ENCODE data around the gene DDX1. TPM values are rescaled to one million over a fixed set of nuclear protein-coding genes. Genes with fewer than 3 reads are reported as not detected.
"Not testable (repeated sequence)": the region's sequence is repeated elsewhere in the genome, so short reads cannot be mapped to it uniquely, and the experiment has no call there.

The DDX1 gene
- total RNA-seq, result 10 to 100 TPM; 70.7 to 96.7 (median 72.4) TPM
- long read RNA-seq, donor 1, transcript DDX1-201 (26 exons, 2,739 nt), result major isoform, 126 of 161 reads
- long read RNA-seq, donor 1, partial matches to known transcripts, result 16 of 161 reads
- long read RNA-seq, donor 1, other reads (novel, unspliced or antisense), result 19 of 161 reads
- long read RNA-seq, donor 2, transcript DDX1-201 (26 exons, 2,739 nt), result major isoform, 22 of 35 reads
- long read RNA-seq, donor 2, partial matches to known transcripts, result 11 of 35 reads
- long read RNA-seq, donor 2, other reads (novel, unspliced or antisense), result 2 of 35 reads

- DNase-seq, result peak; percentile 82 to 92 (median 91)
- no peak for TF ChIP-seq CTCF (IDR thresholded peaks at IDR 0.05)
- Histone ChIP-seq H3K4me3 (peak within 1 kb of the TSS; percentile 79), H3K36me3 (ENCODE audit: low read depth) (no peaks in the 10 kb centered on the region), H3K4me1 (ENCODE audit: low read depth) (peaks cover 15% of the 10 kb centered on the region), H3K9me3 (no peaks in the 10 kb centered on the region)
- intact Hi-C loops (cut with DNase I, micrococcal nuclease), result no loop called here
- peak; percentile 99 for ATAC-seq
Measured at GRCh38 chr2:15591692-15592463, at the start of gene DDX1. Gene DDX1, plus strand, starts transcription at chr2:15591868. Its CDS starts 66 bp downstream, at chr2:15591934.

GRCh38 chr2:15542269-15542668, 49.4 kb upstream of the DDX1 start:
- DNase-seq; H3K36me3 ChIP-seq (ENCODE audit: low read depth); H3K9me3 ChIP-seq; H3K4me1 ChIP-seq (ENCODE audit: low read depth); ATAC-seq; intact Hi-C loops (cut with DNase I, micrococcal nuclease); H3K4me3 ChIP-seq: not testable (repeated sequence)

- intact Hi-C loops (cut with DNase I, micrococcal nuclease), result no loop called here
- no peak for ATAC-seq
- H3K9me3 ChIP-seq, result no peaks in the 10 kb centered on the region
- H3K36me3 ChIP-seq (ENCODE audit: low read depth), result no peaks in the 10 kb centered on the region
- H3K4me1 ChIP-seq (ENCODE audit: low read depth), result no peaks in the 10 kb centered on the region
- TF ChIP-seq CTCF (IDR thresholded peaks at IDR 0.05), result no peak
- H3K4me3 ChIP-seq, result no peak overlapping the region
- DNase-seq, result no peak
Measured at GRCh38 chr2:15543053-15543452, 48.6 kb upstream of the DDX1 start.

- intact Hi-C loops (cut with DNase I, micrococcal nuclease), result no loop called here
Measured at GRCh38 chr2:15543541-15543940, 48.1 kb upstream of the DDX1 start.

GRCh38 chr2:15544227-15544626, 47.4 kb upstream of the DDX1 start:
- DNase-seq (no peak), ATAC-seq (no peak)
- no peaks in the 10 kb centered on the region for H3K9me3 ChIP-seq
- no peaks in the 10 kb centered on the region for H3K36me3 ChIP-seq (ENCODE audit: low read depth)
- H3K4me3 ChIP-seq, result no peak overlapping the region
- no peaks in the 10 kb centered on the region for H3K4me1 ChIP-seq (ENCODE audit: low read depth)
- no peak for TF ChIP-seq CTCF (IDR thresholded peaks at IDR 0.05)
- intact Hi-C loops (cut with DNase I, micrococcal nuclease), result no loop called here

More at GRCh38 chr2:15543541-15543940, 48.1 kb upstream of the DDX1 start:
- no peak overlapping the region for H3K4me3 ChIP-seq
- H3K9me3 ChIP-seq, result no peaks in the 10 kb centered on the region
- no peak for TF ChIP-seq CTCF (IDR thresholded peaks at IDR 0.05)
- H3K36me3 ChIP-seq (ENCODE audit: low read depth), result no peaks in the 10 kb centered on the region
- ATAC-seq (no peak), DNase-seq (no peak)
- no peaks in the 10 kb centered on the region for H3K4me1 ChIP-seq (ENCODE audit: low read depth)

All from mucosa of descending colon (tissue), 3 donors.